Measurements from ENCODE around the gene ASB4. TPM values are rescaled to one million over a fixed set of nuclear protein-coding genes. Genes with fewer than 3 reads are reported as not detected.

Gene ASB4
- total RNA-seq, 1 donor from 2014 or later, result 6.3 TPM

GRCh38 chr7:95544171-95544570 is 58.4 kb downstream of the ASB4 start:
- Histone ChIP-seq H3K27ac (replicated peaks) (peak overlapping the region; percentile 95), H3K4me1 (peaks cover 45% of the 10 kb centered on the region), H3K9me3 (replicated peaks) (no peaks in the 10 kb centered on the region), H3K36me3 (no peaks in the 10 kb centered on the region), H3K27me3 (ENCODE audit: low read depth) (no peaks in the 10 kb centered on the region), H3K4me3 (no peak overlapping the region)
- no peak for DNase-seq
- TF ChIP-seq CTCF (IDR thresholded peaks at IDR 0.05; ENCODE audit: borderline replicate concordance), result no peak
- intact Hi-C loops (cut with micrococcal nuclease), result no loop called here

GRCh38 chr7:95545007-95545615 is 59.4 kb downstream of the ASB4 start:
- DNase-seq, result no peak
- Histone ChIP-seq H3K4me3 (peak overlapping the region; percentile 60), H3K27ac (replicated peaks) (peak overlapping the region; percentile 95), H3K9me3 (replicated peaks) (no peaks in the 10 kb centered on the region), H3K36me3 (no peaks in the 10 kb centered on the region), H3K27me3 (ENCODE audit: low read depth) (no peaks in the 10 kb centered on the region), H3K4me1 (peaks cover 54% of the 10 kb centered on the region)
- TF ChIP-seq CTCF (IDR thresholded peaks at IDR 0.05; ENCODE audit: borderline replicate concordance), result peak; percentile 88
- intact Hi-C loops (cut with micrococcal nuclease), result loop anchor here (5.0 kb wide), 3 partner anchors 47 to 137 kb away; no protein-coding TSS in a partner anchor

GRCh38 chr7:95545673-95546072 is 59.9 kb downstream of the ASB4 start:
- H3K9me3 ChIP-seq (replicated peaks), result no peaks in the 10 kb centered on the region
- no peaks in the 10 kb centered on the region for H3K27me3 ChIP-seq (ENCODE audit: low read depth)
- no peak for TF ChIP-seq CTCF (IDR thresholded peaks at IDR 0.05; ENCODE audit: borderline replicate concordance)
- H3K4me1 ChIP-seq, result peaks cover 58% of the 10 kb centered on the region
- DNase-seq, result no peak
- peak overlapping the region; percentile 60 for H3K4me3 ChIP-seq
- intact Hi-C loops (cut with micrococcal nuclease), result loop anchor here (5.0 kb wide), 3 partner anchors 47 to 137 kb away; no protein-coding TSS in a partner anchor
- no peaks in the 10 kb centered on the region for H3K36me3 ChIP-seq
- peak overlapping the region; percentile 95 for H3K27ac ChIP-seq (replicated peaks)

GRCh38 chr7:95546647-95547046 is 60.9 kb downstream of the ASB4 start:
- intact Hi-C loops (cut with micrococcal nuclease), result loop anchor here (5.0 kb wide), 3 partner anchors 46 to 136 kb away; no protein-coding TSS in a partner anchor
- TF ChIP-seq CTCF (IDR thresholded peaks at IDR 0.05; ENCODE audit: borderline replicate concordance), result no peak

GRCh38 chr7:95547361-95548348 is 61.9 kb downstream of the ASB4 start:
- Histone ChIP-seq H3K36me3 (no peaks in the 10 kb centered on the region), H3K4me3 (no peak overlapping the region), H3K27me3 (ENCODE audit: low read depth) (no peaks in the 10 kb centered on the region), H3K4me1 (peaks cover 67% of the 10 kb centered on the region), H3K9me3 (replicated peaks) (no peaks in the 10 kb centered on the region), H3K27ac (replicated peaks) (peak overlapping the region; percentile 95)
- intact Hi-C loops (cut with micrococcal nuclease), result loop anchor here (5.0 kb wide), 3 partner anchors 45 to 135 kb away; no protein-coding TSS in a partner anchor
- TF ChIP-seq CTCF (IDR thresholded peaks at IDR 0.05; ENCODE audit: borderline replicate concordance), result no peak
- DNase-seq, result no peak

More at GRCh38 chr7:95546647-95547046, 60.9 kb downstream of the ASB4 start:
- Histone ChIP-seq H3K27ac (replicated peaks) (peak overlapping the region; percentile 95), H3K27me3 (ENCODE audit: low read depth) (no peaks in the 10 kb centered on the region), H3K9me3 (replicated peaks) (no peaks in the 10 kb centered on the region), H3K4me3 (no peak overlapping the region), H3K4me1 (peaks cover 67% of the 10 kb centered on the region), H3K36me3 (no peaks in the 10 kb centered on the region)
- no peak for DNase-seq

Measured in left ventricle myocardium inferior (tissue), 1 donor.